ENCODE results near the gene SLC2A2.

SLC2A2 gene

DNA sequence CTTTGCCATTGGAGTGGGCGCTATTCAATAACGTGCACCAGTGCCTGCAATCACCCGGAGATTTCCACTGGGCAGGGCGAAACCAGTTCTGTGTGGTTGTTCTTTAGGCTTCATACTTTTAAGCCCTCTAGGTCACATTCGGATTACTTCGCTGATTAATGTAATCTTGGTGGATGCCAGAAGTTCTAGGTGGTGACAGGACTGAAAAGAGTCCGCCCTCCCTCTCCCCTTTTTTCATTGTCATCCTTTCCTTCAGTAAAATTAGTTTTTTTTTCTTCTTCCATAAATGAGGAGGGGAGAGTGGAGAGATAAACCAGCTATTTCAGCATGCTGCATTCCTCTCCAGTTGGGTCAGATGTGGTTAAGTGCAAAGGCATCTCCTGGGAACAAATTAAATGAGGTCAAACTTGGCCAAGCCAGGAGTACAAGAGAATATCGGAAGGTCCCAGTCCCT, 2.3 kb upstream of the SLC2A2 start:
- DNase-seq (ENCODE audit: low read depth in 2 of 2), result no peak

DNA sequence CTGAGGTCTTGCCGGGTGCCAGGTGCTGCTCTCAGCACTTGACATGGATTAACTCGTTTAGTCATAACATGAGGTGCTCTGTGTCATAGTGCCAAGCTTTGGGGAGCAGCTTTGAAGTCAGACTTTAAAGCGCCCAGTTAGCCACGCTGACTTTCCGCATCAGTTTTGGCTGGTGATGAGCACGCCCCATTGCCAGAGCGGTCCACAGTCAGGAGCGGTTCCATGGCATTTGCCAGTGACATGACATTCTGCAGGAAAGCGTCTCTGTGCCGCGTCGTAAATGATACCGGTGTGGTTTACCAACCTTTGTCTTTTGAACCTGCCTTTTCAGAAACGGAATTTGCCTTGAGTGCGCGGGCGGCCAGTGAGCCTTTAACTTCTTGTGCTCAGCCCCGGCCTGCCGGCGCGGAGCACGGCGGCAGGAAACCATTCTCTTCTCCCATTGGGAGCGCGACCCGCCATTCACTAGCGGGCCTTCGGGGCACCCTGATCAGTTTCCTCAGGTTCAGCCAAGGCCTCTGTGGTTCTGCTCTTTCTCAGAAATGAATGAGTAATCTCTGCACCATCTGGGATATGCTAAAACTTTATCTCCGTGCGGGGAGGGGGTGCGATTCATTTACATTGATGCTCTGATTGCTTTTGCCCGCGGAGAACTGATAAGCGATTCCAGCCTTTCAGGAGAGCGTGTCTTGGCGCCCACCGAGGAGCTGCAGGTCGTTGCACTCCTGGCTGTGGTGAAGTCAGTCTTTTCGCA, 1.7 kb upstream of the SLC2A2 start:
- DNase-seq (ENCODE audit: low read depth in 2 of 2), result peak; percentile 0 to 3

DNA sequence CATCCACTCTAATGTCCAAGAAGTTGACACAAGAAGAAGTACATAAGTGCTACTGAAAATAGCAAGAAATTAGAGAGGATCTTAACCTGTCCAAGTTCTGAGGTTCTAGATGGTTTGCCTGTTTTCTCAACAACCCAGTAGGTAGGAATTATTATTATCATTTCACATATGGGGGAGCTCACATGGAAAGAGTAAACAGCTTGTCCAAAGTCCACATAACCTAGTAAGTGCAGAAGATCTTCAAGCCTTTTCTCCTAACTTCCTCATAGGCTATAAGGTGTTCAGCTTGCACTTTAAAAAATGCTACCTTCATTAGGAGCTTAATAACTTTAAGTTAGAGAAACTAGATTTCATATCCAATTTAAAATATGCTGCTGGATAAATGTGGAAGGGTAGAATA, 3.0 kb downstream of the SLC2A2 start:
- no peak for DNase-seq (ENCODE audit: low read depth in 2 of 2)

DNA sequence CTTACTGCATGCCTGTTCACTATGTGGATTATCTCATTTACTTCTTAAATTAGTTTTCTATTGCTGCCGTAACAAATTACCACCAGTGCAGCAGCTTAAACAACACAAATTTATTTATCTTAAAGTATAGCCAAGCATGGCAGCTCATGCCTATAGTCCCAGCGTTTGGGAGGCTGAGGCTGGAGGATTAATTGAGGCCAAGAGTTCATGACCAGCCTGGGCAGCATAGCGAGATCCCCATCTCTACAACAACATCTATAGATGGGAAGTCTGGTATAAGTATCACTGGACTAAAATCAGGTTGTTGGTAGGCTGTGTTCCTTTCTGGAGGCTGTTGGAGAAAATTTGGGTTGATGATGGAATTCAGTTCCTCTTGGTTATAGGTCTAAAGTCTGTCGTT, 5.1 kb downstream of the SLC2A2 start:
- no peak for DNase-seq (ENCODE audit: low read depth in 2 of 2)

DNA sequence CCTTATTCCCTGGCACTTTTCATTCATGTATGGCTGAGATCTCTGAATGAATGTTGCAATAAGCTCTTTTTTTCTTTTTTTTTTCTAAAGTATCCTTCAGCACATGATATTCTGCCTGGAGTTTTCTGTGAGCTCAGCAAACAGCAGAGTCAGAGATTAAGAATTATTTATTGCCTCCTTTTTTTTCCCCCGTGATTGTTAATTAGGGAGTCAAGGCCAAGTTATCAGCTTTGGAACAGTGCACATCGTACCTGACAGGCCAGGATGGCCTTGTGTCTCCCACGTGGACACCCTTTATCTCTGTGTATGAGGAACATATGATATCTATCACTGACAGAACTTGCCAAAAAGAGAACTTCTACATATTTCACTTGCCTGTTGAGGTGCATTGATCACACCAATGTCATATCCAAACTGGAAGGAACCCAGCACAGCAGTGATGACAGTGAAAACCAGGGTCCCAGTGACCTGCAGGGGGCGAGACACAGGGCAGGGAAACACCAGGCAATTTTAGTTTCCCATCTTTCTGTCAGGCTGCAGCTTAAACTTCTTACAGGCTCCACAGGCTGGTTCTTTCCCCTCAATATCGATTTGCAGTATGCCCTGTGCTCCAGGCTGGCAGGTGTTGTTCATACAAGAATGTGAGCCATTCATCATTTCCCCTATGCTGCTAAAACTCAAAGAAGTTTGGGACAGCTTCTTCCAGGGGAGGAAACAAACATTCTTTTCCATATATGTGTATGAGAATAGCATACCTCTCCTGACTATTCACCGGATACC, 8.2 kb downstream of the SLC2A2 start:
- no peak for DNase-seq (ENCODE audit: low read depth in 2 of 2)

DNA sequence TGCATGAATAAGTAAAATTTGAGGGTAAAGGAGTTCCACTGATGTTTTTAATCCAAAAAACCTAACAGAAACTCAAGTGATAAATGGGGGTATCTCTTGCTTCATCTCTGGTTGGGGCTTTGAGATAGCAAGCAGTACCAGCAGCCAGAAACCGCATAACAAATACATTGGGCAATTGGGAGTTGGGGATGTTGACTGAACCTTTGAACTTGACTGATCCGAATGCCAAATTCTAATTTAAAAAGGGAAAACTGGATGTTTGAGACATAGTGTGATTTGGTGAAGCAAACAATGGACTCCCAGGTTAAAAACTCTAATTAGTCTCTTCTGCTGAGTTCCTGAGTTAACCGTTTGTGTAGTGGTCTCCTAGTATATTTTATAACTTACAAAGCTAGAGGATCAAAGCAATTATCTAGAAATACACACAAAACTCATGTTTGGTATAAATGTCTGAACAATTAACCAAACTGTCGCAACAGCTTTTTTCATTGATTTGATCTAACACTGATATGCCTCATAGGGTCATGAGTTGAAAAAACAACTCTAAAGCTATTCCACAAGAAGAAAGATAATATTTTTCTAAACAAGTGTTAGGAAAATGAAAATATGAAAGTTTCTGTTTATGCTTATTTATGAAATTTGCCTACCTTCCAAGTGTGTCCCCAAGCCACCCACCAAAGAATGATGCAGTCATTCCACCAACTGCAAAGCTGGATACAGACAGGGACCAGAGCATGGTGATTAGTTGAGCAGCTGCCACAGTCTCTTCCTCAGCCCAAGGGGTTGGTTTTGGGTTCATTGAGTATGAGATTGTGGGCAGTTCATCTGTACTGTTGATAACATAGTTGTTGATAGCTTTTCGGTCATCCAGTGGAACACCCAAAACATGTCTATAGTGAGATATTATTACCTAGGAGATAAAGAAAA, 12.4 kb downstream of the SLC2A2 start:
- DNase-seq (ENCODE audit: low read depth in 2 of 2), result no peak

DNA sequence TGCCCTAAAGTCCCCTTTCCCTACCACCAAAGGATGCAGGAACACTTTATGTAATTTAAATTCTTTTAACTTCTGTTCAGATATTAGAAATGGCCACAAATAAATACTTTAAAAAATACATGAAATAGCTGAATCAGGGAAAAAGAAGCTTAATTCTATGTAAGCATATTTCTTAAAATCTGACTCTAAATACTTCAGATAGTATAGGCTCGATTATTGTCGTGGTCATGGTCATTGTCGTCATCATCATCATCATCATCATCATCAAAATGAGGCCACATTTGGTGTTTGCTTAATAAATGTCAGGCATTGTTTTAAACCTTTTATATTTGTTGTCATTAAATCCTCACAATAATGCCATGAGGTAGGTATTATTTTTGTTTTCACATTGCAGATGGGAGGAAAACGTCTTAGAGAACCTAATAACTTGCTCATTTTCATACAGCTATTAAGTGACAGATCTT, 14.6 kb downstream of the SLC2A2 start:
- DNase-seq (ENCODE audit: low read depth in 2 of 2), result no peak

DNA sequence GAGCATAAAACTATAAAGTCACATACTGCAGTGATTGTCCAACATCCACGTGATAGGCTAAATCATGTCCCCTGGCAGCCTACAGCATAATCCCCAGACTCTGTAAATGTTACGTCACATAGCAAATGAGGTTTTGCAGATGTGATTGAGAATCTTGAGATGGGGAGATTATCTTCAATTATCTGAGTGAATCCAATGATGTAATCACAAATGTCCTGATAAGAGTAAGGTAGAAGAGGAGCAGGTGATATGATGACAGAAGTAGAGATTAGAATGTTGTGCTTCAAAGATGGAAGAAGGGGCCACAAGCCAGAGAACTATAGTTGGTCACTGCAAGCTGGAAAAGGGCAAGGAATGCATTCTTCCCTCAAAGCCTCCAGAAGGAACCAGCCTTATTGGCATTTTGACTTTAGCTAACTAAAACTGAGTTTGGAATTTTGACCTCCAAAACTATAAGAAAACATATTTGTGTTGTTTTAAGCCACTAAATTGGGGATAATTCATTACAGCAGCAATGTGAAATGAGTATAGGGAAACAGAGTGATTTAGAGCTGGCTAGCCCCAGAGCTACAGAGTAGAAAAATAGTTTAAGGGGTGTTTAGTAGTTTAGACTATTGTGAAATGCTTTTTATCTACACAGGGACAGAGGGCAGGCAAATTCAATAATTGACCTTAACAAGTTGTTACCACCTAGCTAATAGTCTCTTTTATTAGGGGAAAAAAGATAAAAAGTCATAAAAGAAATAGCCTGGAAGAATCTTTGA, 15.2 kb downstream of the SLC2A2 start:
- no peak for DNase-seq (ENCODE audit: low read depth in 2 of 2)

DNA sequence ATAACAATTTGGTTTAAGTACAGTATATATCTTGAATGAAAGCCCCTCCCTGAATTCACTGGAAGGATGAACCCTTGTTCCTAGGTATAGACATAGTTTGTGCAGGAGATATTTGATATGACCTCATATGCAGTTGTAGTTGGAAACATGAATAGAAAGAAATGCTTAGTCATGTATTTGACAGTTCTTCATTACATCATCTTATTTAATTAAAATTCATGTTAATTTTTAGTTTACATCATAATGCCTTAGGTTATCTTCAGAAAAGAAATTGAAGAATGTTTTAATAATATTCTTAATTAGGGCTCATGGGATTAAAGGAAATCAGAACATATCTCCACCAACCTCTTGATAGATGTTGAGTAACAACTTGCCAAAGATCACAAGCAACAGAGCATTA, 19.2 kb downstream of the SLC2A2 start:
- DNase-seq (ENCODE audit: low read depth in 2 of 2), result no peak

DNA sequence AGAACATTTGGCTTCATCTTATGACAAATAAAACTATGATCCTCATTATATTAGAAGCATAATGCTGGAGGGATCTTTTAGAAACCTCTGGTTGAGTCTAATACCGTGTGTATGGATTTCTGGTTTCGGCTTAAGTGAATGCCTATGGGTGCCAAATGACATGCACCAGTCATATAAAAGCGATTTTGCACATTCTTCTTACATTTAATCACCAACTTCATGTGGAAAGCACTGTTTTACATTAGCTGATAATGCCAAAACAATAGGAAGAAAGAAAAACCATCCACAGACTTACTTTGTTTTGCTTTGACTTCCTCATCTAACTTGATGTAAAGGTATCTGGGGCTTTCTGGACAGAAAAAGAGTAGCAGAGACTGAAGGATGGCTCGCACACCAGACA, 20.9 kb downstream of the SLC2A2 start:
- no peak for DNase-seq (ENCODE audit: low read depth in 2 of 2)

DNA sequence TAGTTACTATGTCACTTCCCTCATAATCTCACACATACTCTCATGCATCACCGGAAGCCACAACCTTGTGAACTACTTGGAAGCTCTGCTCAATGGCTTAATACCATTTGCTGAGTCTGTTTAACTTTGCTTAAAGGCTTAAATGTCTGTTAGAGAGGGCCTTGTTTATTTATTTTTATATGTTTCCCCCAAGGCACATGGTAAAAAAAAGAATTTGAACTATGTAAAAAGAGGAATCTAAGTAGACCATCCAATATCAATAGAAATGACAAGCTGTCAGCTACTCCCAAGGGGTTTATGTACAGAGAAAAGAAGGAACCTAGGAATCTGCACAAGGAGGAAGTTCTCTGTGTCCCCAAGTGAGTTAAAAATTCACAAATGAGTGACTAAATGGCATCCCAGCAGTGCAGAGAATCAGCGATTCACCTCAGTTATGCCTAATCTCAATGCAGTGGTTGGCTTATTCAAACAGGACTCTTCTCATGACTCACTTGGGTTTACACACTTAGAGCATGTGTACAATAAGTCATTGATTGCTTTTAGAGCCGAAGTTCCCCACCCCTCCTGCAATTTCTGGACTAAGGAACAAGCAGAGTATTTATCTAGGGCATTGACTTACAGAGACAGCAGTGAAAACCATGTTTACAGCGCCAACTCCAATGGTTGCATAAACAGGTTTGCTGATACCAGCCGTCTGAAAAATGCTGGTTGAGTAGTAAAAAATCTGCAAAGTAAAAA, 24.4 kb downstream of the SLC2A2 start:
- DNase-seq (ENCODE audit: low read depth in 2 of 2), result no peak

DNA sequence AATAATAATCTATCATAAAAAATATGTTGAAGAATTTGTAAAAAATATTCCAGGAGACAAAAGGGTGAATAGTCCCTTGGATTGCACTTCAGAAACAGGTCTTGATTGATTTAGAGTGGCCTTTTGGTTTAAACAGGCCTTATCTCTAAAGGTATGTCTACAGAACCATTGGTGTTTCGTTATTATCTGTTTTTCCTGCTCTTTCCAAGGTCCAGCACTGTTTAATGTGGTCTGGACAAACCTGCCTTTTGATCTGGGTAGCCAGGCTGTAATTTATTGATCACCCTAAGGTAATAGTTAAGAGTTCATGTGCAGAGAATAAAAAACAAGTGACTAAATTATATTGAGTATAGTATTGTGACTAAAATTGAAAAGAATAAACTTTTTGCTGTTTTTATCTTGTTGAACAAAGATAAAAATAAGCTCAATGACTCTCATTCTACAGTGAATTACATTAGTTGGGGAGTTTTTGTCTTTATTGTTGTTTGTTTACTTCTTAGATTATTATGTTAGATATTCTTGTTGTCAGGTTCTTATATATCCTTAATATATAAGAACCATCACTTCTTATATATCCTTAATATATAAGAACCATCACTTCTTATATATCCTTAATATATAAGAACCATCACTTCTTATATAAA, 25.1 kb downstream of the SLC2A2 start:
- DNase-seq (ENCODE audit: low read depth in 2 of 2), result no peak

DNA sequence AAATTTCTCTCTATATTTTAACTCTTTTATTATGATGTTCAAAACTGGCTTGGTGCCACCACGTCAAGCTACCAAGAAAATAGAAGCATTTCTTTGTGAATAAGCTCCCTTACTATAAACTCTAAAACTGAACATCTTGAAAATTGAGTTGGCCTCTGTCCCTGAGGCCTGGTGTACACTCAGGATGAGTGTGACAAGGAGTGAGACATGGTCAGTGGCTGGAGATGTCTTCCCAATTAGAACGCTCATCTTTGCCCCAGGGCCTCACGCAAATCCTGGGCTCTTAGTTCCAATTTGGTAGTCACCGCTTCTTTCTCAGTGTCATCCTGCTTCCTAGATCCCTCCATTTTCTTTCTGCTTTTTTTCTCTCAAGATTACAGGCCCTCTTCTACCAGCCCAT, 26.2 kb downstream of the SLC2A2 start:
- no peak for DNase-seq (ENCODE audit: low read depth in 2 of 2)

DNA sequence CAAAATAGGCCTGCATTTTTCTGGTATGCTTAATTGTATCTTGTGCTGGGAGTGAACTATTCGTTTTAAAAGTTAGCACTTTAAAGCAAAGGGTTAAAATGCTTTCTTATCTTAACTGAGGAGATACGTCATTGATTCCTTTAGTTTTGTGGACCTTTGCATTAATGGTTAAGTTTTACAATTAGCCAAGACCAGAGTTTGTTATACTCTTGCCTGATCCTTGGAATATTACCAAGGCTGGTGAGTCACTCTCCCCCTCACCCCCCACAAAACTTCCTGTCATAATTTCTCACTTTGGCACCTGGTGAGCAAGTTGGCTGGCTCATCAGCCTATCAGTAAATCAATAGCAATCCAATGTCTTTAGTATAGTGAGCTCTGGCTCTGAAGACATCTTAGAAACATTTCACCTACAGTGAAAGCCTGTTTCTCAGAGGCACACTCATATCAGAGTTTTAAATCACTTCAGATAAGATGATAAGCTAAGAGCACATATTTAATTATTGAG, 26.7 kb downstream of the SLC2A2 start:
- no peak for DNase-seq (ENCODE audit: low read depth in 2 of 2)

DNA sequence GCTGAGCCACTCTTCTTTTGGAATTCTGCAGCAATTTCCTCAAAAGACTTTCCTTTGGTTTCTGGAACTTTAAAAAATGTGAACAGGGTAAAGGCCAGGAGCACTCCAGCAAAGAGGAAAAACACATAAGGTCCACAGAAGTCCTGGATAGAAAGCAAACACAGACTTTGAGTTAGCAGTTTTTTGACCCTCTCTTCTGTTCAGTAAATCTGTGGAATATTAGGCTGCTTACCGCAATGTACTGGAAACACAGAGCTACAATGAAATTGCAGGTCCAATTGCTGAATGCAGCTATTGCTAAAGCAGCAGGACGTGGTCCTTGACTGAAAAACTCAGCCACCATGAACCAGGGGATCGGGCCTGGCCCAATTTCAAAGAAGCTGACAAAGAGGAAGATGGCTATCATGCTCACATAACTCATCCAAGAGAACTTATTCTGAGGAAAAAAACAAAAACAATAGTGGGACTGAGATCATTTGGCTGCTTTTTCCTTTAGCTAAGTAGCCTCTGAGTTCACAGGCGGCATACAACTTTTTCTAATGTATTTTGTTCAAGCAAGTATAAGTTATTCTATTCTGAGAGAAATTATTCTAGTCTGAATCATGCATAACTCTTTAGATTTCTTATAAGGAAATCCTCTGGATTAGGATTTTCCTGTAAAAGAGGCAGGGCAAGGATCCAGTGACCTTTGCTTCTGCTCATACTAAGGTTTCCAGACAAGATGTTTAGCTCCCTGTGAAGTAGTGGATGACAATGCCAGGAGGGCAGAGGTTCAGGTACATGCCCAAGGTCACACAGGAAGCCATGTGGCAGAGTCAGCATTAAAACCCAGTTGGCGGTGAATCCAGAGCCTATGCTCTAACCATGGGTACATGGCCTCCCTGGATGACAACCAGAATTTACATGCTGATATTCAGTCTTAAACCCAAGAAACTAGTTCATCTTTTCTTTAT, 28.3 kb downstream of the SLC2A2 start:
- no peak for DNase-seq (ENCODE audit: low read depth in 2 of 2)

DNA sequence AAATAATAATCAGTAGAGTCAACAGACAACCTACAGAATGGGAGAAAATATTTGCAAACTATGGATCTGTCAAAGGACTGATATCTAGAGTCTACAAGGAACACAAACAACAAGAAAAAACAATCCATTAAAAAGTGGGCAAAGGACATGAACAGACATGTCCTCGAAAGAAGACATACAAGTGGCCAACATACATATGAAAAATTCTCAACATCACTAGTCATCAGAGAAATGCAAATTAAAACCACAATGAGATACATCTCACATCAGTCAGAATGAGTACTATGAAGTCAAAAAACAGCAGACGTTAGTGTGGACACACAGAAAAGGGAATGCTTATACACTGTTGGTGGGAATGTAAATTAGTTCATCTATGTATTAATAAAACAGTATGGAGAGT, 33.7 kb downstream of the SLC2A2 start:
- no peak for DNase-seq (ENCODE audit: low read depth in 2 of 2)

DNA sequence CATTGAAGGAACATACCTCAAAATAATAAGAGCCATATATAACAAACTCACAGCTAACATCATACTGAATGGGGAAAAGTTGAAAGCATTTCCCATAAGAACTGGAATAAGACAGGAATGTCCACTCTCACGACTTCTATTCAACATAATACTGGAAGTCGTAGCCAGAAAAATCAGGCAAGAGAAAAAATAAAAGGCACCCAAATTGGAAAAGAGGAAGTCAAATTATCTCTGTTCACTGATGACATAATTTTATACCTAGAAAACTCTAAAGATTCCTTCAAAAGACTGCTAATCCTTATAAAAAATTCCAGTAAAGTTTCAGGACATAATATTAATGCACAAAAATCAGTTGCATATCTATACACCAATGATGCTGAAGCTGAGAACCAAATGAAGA, 34.9 kb downstream of the SLC2A2 start:
- DNase-seq (ENCODE audit: low read depth in 2 of 2), result no peak

DNA sequence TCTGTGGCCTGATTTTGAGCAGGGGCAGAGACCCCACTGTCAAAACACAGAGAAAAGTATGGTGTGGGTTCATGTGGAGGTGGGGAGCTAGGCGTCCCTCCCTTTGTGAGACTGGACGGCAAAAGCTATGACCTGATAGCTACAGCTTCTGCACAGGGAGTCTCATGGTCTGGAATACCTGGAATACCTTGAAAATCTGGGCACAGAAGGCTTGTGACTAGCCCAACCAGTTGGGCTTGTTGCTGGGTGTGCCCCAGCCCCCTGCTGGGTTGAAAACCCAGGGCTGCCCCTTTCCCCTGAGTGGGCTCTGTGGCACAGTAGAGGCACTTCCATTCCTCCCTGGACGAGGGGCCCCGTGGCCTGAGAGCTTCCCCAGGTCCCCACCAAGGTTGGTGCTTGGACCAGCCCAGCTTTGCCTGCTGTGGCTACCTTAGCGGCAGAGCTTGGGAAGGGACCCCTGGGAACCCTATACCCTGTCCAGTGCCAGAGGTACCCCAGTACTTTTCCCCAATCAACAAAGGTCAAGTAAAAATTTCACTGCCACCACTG, 37.3 kb downstream of the SLC2A2 start:
- no peak for DNase-seq (ENCODE audit: low read depth in 2 of 2)

All from stimulated activated CD4-positive, alpha-beta T cell treated with anti-CD3 and anti-CD28 coated beads, Interleukin-1b, Interleukin-23, amount 100 ng/mL, for 4 hours (primary cell).